Endodermal cell (in vitro differentiated cells): ENCODE data around the gene VGF. TPM values are rescaled to one million over a fixed set of nuclear protein-coding genes. Genes with fewer than 3 reads are reported as not detected.
"Not testable (repeated sequence)": the region's sequence is repeated elsewhere in the genome, so short reads cannot be mapped to it uniquely, and the experiment has no call there.

Source experiments
- DNase-seq: peaks from one replicate; pipeline ENCODE4 v3.0.0-alpha.2; 2017
- H3K27ac ChIP-seq: 2 replicates; pipeline ENCODE4 v1.5.1; 2013; ENCODE audit warnings: mild to moderate bottlenecking, low read depth, low read length, moderate library complexity
- H3K27me3 ChIP-seq: 2 replicates; pipeline ENCODE4 v1.6.1; 2013; ENCODE audit warnings: mild to moderate bottlenecking, low read length, moderate library complexity; ENCODE audit not compliant: insufficient read depth, control insufficient read depth, poor library complexity, severe bottlenecking
- H3K36me3 ChIP-seq: 2 replicates; pipeline ENCODE4 v1.7.0; 2013; ENCODE audit warnings: mild to moderate bottlenecking, low read length, moderate library complexity; ENCODE audit not compliant: control insufficient read depth, insufficient read depth
- H3K4me1 ChIP-seq: one replicate; pipeline ENCODE4 v1.7.0; 2013; ENCODE audit warnings: low read length; ENCODE audit not compliant: control insufficient read depth, insufficient read depth
- H3K4me3 ChIP-seq: 2 replicates; pipeline ENCODE4 v1.5.1; 2013; ENCODE audit warnings: mild to moderate bottlenecking, low read length, moderate library complexity
- H3K9ac ChIP-seq: 2 replicates; pipeline ENCODE4 v1.6.1; 2013; ENCODE audit warnings: mild to moderate bottlenecking, low read length, moderate library complexity; ENCODE audit not compliant: poor library complexity, severe bottlenecking; ENCODE audit errors: extremely low read depth
- H3K9me3 ChIP-seq: 2 replicates; pipeline ENCODE4 v1.6.1; 2013; ENCODE audit warnings: mild to moderate bottlenecking, low read length, moderate library complexity; ENCODE audit not compliant: control insufficient read depth
- H3K27ac Mint-ChIP-seq: 2 replicates; pipeline ENCODE4 v1.8.0; 2020; ENCODE audit warnings: mixed read lengths
- H3K27me3 Mint-ChIP-seq: 2 replicates; pipeline ENCODE4 v1.8.0; 2021; ENCODE audit warnings: mild to moderate bottlenecking, mixed read lengths; ENCODE audit not compliant: insufficient read depth
- H3K36me3 Mint-ChIP-seq: 2 replicates; pipeline ENCODE4 v1.8.0; 2020; ENCODE audit warnings: low read depth, mixed read lengths
- H3K4me1 Mint-ChIP-seq: 2 replicates; pipeline ENCODE4 v1.8.0; 2020; ENCODE audit warnings: mixed read lengths
- H3K4me3 Mint-ChIP-seq: 2 replicates; pipeline ENCODE4 v1.8.0; 2020; ENCODE audit warnings: mild to moderate bottlenecking, moderate library complexity, mixed read lengths
- H3K9me3 Mint-ChIP-seq: 2 replicates; pipeline ENCODE4 v1.8.0; 2020; ENCODE audit warnings: mild to moderate bottlenecking, mixed read lengths
- WGBS, 2 experiments: methylation state at CpG; one replicate each; pipeline versions ENCODE4 v1.1.5 to v1.1.7; 2013; ENCODE audit warnings: missing lambda C conversion rate in 2 of 2, mixed read lengths in 1 of 2; ENCODE audit not compliant: insufficient coverage in 1 of 2, insufficient read length in 1 of 2; 5-methylcytosine and 5-hydroxymethylcytosine counted together
- total RNA-seq, 2 donors: library from RNA; stranded (reverse); fragmentation: NEBNext Ultra II Directional in 1 of 2; extraction: Animal tissue kit (Norgen Biotek cat#: 25700) in 1 of 2; gene quantifications; 2 replicates in 1 of 2; 3 replicates in 1 of 2; pipeline ENCODE4 v1.2.1, GENCODE V29; 2021
- TF ChIP-seq, protein P1 (sequence below): fragments of 200-600 bp; sonication (generic); conservative IDR thresholded peaks from 2 replicates; pipeline ENCODE4 v1.5.0; 2021; ENCODE audit warnings: antibody characterized with exemption, mild to moderate bottlenecking

The VGF gene
- total RNA-seq, 2 donors from 2014 or later, result 2.8 TPM; not detected in 1

DNA sequence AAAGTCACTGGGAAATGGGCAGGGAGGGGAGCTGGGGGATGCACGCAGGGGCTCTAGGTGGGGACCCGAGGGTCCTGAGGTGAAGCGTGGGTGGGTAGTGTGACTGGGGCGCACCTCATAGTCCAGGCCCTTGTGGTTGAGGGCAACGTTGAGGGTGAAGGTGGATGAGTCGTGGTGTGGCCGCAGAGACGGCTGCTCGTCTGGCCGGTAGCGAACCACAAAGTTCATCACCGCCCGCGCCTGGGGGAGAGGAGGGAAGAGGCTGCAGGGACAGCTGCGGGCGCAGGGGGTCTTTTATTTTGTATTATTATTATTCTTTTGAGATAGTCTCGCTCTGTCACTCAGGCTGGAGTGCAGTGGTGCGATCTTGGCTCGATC is 41.3 kb upstream of the VGF start:
- Mint-ChIP-seq H3K4me1 (no peaks in the 10 kb centered on the region), H3K27ac (no peak overlapping the region), H3K4me3 (no peak overlapping the region), H3K9me3 (no peaks in the 10 kb centered on the region), H3K36me3 (peaks cover 20% of the 10 kb centered on the region), H3K27me3 (peaks cover 22% of the 10 kb centered on the region)
- 96 to 100% methylated on average over 11 to 19 of the region's 19 CpGs for WGBS, 2 experiments
- no peak overlapping the region for H3K27ac ChIP-seq
- H3K9ac ChIP-seq, result no peak overlapping the region
- DNase-seq, result no peak
- no peaks in the 10 kb centered on the region for H3K9me3 ChIP-seq
- H3K36me3 ChIP-seq, result peaks cover 3% of the 10 kb centered on the region
- no peaks in the 10 kb centered on the region for H3K27me3 ChIP-seq
- TF ChIP-seq, protein P1, sequence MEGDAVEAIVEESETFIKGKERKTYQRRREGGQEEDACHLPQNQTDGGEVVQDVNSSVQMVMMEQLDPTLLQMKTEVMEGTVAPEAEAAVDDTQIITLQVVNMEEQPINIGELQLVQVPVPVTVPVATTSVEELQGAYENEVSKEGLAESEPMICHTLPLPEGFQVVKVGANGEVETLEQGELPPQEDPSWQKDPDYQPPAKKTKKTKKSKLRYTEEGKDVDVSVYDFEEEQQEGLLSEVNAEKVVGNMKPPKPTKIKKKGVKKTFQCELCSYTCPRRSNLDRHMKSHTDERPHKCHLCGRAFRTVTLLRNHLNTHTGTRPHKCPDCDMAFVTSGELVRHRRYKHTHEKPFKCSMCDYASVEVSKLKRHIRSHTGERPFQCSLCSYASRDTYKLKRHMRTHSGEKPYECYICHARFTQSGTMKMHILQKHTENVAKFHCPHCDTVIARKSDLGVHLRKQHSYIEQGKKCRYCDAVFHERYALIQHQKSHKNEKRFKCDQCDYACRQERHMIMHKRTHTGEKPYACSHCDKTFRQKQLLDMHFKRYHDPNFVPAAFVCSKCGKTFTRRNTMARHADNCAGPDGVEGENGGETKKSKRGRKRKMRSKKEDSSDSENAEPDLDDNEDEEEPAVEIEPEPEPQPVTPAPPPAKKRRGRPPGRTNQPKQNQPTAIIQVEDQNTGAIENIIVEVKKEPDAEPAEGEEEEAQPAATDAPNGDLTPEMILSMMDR, result no peak
- H3K4me1 ChIP-seq, result no peaks in the 10 kb centered on the region
- no peak overlapping the region for H3K4me3 ChIP-seq

DNA sequence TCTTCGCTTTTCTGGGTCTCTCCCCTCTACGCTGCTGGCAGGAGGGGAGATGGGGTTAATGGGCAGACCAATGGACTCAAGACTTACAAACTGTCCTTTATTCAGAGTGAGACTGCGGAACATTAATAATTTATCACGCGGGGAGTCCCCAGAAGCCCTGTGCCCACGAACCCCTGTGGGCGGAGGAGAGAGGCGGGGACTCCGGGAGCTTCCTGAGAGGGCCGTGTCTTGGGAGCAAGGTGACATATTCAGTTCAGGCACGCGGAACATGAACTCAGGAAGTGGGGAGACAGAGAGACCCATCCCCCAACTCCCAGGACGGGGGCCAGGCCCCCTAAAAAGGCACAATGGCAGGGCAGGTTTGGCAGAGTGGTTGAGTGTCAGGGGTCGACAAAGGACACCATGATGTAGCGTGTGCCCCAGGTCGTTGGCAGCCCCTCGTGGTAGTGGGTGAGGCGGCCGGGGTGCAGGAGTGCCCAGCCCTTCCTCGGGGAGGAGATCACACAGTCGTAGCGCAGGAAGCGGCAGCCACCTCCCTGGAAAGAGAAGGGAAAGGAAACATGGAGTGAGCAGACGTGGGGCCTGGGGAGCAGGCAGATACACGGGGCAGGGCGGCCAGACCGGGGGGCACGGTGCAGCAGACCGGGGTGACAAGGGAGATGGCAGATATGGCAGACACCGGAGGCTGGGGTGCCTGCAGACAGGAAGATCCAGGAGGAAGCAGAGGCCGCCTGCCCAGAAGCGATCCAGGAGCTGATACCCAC is 40.7 kb upstream of the VGF start:
- Histone ChIP-seq H3K4me3 (no peak overlapping the region), H3K27ac (no peak overlapping the region), H3K27me3 (no peaks in the 10 kb centered on the region), H3K9ac (no peak overlapping the region), H3K9me3 (no peaks in the 10 kb centered on the region), H3K36me3 (peaks cover 3% of the 10 kb centered on the region), H3K4me1 (peaks cover under 1% of the 10 kb centered on the region)
- H3K4me1 Mint-ChIP-seq, result peaks cover under 1% of the 10 kb centered on the region
- no peak overlapping the region for H3K4me3 Mint-ChIP-seq
- peaks cover 27% of the 10 kb centered on the region for H3K27me3 Mint-ChIP-seq
- 93% methylated on average over 20 to 32 of the region's 32 CpGs for WGBS, 2 experiments
- no peak for DNase-seq
- H3K36me3 Mint-ChIP-seq, result peaks cover 20% of the 10 kb centered on the region
- H3K27ac Mint-ChIP-seq, result no peak overlapping the region
- TF ChIP-seq, protein P1, result no peak
- H3K9me3 Mint-ChIP-seq, result no peaks in the 10 kb centered on the region

DNA sequence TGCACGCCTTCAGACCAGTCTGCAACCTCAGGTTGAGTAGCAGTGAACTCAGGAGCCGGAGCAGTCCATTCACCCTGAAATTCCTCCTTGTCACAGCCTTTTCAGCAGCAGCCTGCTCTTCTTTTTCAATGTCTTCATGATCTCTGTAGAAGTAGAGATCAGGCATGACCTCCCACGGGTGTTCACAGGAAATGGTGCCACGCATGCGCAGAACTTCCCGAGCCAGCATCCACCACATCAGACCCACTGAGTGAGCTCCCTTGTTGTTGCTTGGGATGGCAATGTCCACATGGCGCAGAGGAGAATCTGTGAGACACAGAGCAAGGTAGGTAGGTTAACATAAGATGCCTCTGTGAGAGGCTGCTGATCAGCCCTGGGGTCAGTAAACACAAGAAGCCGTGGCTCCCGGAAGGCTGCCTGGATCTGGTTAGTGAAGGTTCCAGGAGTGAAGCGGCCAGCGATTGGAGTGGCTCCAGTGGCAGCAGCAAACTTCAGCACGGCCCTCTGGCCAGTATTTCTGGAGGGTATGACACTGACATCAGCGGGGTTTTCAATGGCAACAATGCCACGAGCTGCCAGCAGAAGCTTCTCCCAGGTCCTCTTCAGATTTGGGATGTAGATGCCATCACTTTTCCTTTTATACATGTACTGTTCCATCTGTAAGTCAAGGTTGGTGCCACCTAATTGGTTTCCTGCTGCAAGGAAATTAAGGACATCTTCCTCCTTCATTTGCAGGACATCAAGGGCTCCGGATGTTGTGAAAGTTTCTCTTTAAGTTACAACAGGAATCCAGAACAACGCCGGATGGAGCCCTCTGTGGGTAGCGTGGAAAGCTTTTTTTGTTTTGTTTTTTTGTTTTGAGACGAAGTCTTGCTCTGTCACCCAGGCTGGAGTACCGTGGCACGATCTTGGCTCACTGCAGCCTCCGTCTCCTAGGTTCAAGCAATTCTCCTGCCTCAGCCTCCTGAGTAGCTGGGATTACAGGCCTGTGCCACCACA is 38.7 kb upstream of the VGF start:
- H3K9me3 ChIP-seq, DNase-seq, H3K9ac ChIP-seq, H3K4me1 ChIP-seq, H3K4me1 Mint-ChIP-seq, H3K36me3 ChIP-seq, H3K27ac ChIP-seq, H3K4me3 ChIP-seq, H3K4me3 Mint-ChIP-seq, H3K27ac Mint-ChIP-seq, H3K27me3 ChIP-seq, H3K9me3 Mint-ChIP-seq: not testable (repeated sequence)
- H3K36me3 Mint-ChIP-seq, result peaks cover 16% of the 10 kb centered on the region
- peaks cover 37% of the 10 kb centered on the region for H3K27me3 Mint-ChIP-seq
- 88 to 91% methylated on average over 19 to 22 of the region's 22 CpGs for WGBS, 2 experiments
